CD4-positive, alpha-beta T cell (primary cell): ENCODE results near the gene PTPRT. TPM values are rescaled to one million over a fixed set of nuclear protein-coding genes. Genes with fewer than 3 reads are reported as not detected.

ENCODE experiments used
- ATAC-seq: fragments of 200-7000 bp; cut with Tn5 transposase; one replicate; pipeline ENCODE4 v1.10.0; 2022; ENCODE audit warnings: mild to moderate bottlenecking; ENCODE audit not compliant: poor library complexity
- CTCF ChIA-PET: fragments of 350-600 bp; sonication (Branson Sonifier 250); formaldehyde crosslinking; loops from one replicate; lab custom pipeline; 2021; ENCODE audit warnings: antibody characterized with exemption, inconsistent platforms; lab: Charles Lee
- POLR2A ChIA-PET: fragments of 350-600 bp; sonication (Branson Sonifier 250); formaldehyde crosslinking; loops from one replicate; lab custom pipeline; 2021; ENCODE audit warnings: antibody characterized with exemption, inconsistent platforms; lab: Charles Lee
- DNase-seq, 14 experiments: peaks; one replicate each; pipeline ENCODE4 v3.0.0-alpha.2; 2013 to 2020; ENCODE audit warnings: mixed read lengths in 2 of 14
- H3K27ac ChIP-seq, 2 donors: one replicate each; pipeline versions ENCODE4 v1.5.1 to v1.7.0; 2013; ENCODE audit warnings: low read length in 2 of 2, low read depth in 1 of 2, mild to moderate bottlenecking in 1 of 2
- H3K27me3 ChIP-seq, 2 experiments: 1 replicate in 1 of 2; 2 replicates in 1 of 2; pipeline versions ENCODE4 v1.6.1 to v1.7.0; 2013; ENCODE audit warnings: low read length in 2 of 2, control low read depth in 1 of 2, mild to moderate bottlenecking in 1 of 2, moderate library complexity in 1 of 2; ENCODE audit not compliant: insufficient read depth in 2 of 2, control insufficient read depth in 1 of 2
- H3K36me3 ChIP-seq: one replicate; pipeline ENCODE4 v1.6.1; 2013; ENCODE audit warnings: low read length, control low read depth; ENCODE audit not compliant: insufficient read depth
- H3K4me1 ChIP-seq: one replicate; pipeline ENCODE4 v1.6.1; 2013; ENCODE audit warnings: low read length, control low read depth; ENCODE audit not compliant: insufficient read depth
- H3K4me3 ChIP-seq: one replicate; pipeline ENCODE4 v1.5.1; 2013; ENCODE audit warnings: mild to moderate bottlenecking, low read length, moderate library complexity
- H3K9me3 ChIP-seq, 2 experiments: 1 replicate in 1 of 2; 2 replicates in 1 of 2; pipeline versions ENCODE4 v1.6.1 to v1.7.0; 2013; ENCODE audit warnings: low read length in 2 of 2, mild to moderate bottlenecking in 2 of 2, control low read depth in 1 of 2, moderate library complexity in 1 of 2; ENCODE audit not compliant: control insufficient read depth in 1 of 2, insufficient read depth in 1 of 2
- H3K27ac Mint-ChIP-seq: one replicate; pipeline ENCODE4 v1.8.0; 2020; ENCODE audit warnings: mixed read lengths
- H3K27me3 Mint-ChIP-seq: one replicate; pipeline ENCODE4 v1.8.0; 2021; ENCODE audit warnings: mixed read lengths
- H3K36me3 Mint-ChIP-seq: one replicate; pipeline ENCODE4 v1.8.0; 2021; ENCODE audit warnings: low read depth, mixed read lengths
- H3K4me1 Mint-ChIP-seq: one replicate; pipeline ENCODE4 v1.8.0; 2021; ENCODE audit warnings: low read depth, mixed read lengths
- H3K4me3 Mint-ChIP-seq: one replicate; pipeline ENCODE4 v1.8.0; 2020; ENCODE audit warnings: mild to moderate bottlenecking, mixed read lengths
- H3K9me3 Mint-ChIP-seq: one replicate; pipeline ENCODE4 v1.8.0; 2020; ENCODE audit warnings: mixed read lengths
- CTCF ChIP-seq: fragments of 200-600 bp; IDR thresholded peaks from one replicate; pipeline ENCODE4 v1.8.0; 2022; ENCODE audit warnings: antibody characterized with exemption, mild to moderate bottlenecking
- intact Hi-C, 2 experiments: fragments of 100-400 bp; cut with DNase I in 1 of 2; cut with micrococcal nuclease in 1 of 2; formaldehyde crosslinking; loops; one replicate each; pipeline versions ENCODE4 v1.15.1 to v1.9.0; 2023 to 2025; cut with DNase I, micrococcal nuclease
- total RNA-seq, 174 experiments: library from RNA in 2 of 174; stranded (reverse) in 2 of 174; gene quantifications; one replicate each; pipeline ENCODE4 v1.2.3 and lab custom pipeline; 2021 to 2026

PTPRT gene
- total RNA-seq, 2 experiments from 2014 or later: not detected

GRCh38 chr20:43229696-43230095 lies 40.0 kb upstream of the PTPRT start:
- no peak for TF ChIP-seq CTCF
- no peaks in the 10 kb centered on the region for H3K36me3 ChIP-seq
- H3K27me3 ChIP-seq: peaks cover 2 to 8% of the 10 kb centered on the region in 2 experiments
- no peak for DNase-seq
- H3K9me3 Mint-ChIP-seq: no peaks in the 10 kb centered on the region
- H3K4me3 ChIP-seq: no peak overlapping the region
- CTCF ChIA-PET: no interaction called here
- H3K4me1 ChIP-seq: no peaks in the 10 kb centered on the region
- no peaks in the 10 kb centered on the region for H3K9me3 ChIP-seq
- POLR2A ChIA-PET: no interaction called here
- no peaks in the 10 kb centered on the region for H3K36me3 Mint-ChIP-seq
- H3K27ac Mint-ChIP-seq: no peak overlapping the region
- H3K27ac ChIP-seq: no peak overlapping the region
- H3K4me3 Mint-ChIP-seq: no peak overlapping the region
- no peak for ATAC-seq
- intact Hi-C loops: no loop called here
- no peaks in the 10 kb centered on the region for H3K4me1 Mint-ChIP-seq
- H3K27me3 Mint-ChIP-seq: peaks cover 10% of the 10 kb centered on the region

GRCh38 chr20:43220612-43221011 lies 30.9 kb upstream of the PTPRT start:
- Mint-ChIP-seq H3K9me3 (no peaks in the 10 kb centered on the region), H3K4me1 (no peaks in the 10 kb centered on the region), H3K27ac (no peak overlapping the region), H3K27me3 (peaks cover 8% of the 10 kb centered on the region), H3K36me3 (no peaks in the 10 kb centered on the region), H3K4me3 (no peak overlapping the region)
- POLR2A ChIA-PET: no interaction called here
- ATAC-seq (no peak), DNase-seq (no peak)
- no peak for TF ChIP-seq CTCF
- Histone ChIP-seq H3K27me3 (peaks cover 0 to 5% of the 10 kb centered on the region in 2 experiments), H3K36me3 (no peaks in the 10 kb centered on the region), H3K9me3 (no peaks in the 10 kb centered on the region), H3K27ac (no peak overlapping the region), H3K4me3 (no peak overlapping the region), H3K4me1 (no peaks in the 10 kb centered on the region)
- CTCF ChIA-PET: no interaction called here
- intact Hi-C loops: no loop called here

GRCh38 chr20:43210901-43211300 lies 21.2 kb upstream of the PTPRT start:
- CTCF ChIA-PET: no interaction called here
- H3K27ac ChIP-seq: no peak overlapping the region

More at GRCh38 chr20:43210901-43211300, 21.2 kb upstream of the PTPRT start:
- H3K27me3 Mint-ChIP-seq: peaks cover 5% of the 10 kb centered on the region
- H3K4me3 Mint-ChIP-seq: no peak overlapping the region
- TF ChIP-seq CTCF: no peak
- no peaks in the 10 kb centered on the region for H3K36me3 ChIP-seq
- no peak for DNase-seq
- no peaks in the 10 kb centered on the region for H3K9me3 Mint-ChIP-seq
- H3K9me3 ChIP-seq: no peaks in the 10 kb centered on the region
- intact Hi-C loops: no loop called here
- POLR2A ChIA-PET: no interaction called here
- H3K27ac Mint-ChIP-seq: no peak overlapping the region
- H3K4me1 Mint-ChIP-seq: no peaks in the 10 kb centered on the region
- H3K4me3 ChIP-seq: no peak overlapping the region
- H3K27me3 ChIP-seq: no peaks in the 10 kb centered on the region
- no peaks in the 10 kb centered on the region for H3K4me1 ChIP-seq
- no peaks in the 10 kb centered on the region for H3K36me3 Mint-ChIP-seq
- no peak for ATAC-seq
